Psoas muscle (tissue), 8 donors: ENCODE results near the gene DPP10. TPM values are rescaled to one million over a fixed set of nuclear protein-coding genes. Genes with fewer than 3 reads are reported as not detected.

Experiments used
- ATAC-seq, 4 donors: fragments of 200-7000 bp; cut with Tn5 transposase; one replicate each; pipeline ENCODE4 v1.9.1; 2020; ENCODE audit warnings: moderate library complexity in 3 of 4, mild to moderate bottlenecking in 2 of 4
- DNase-seq, 2 donors: peaks; one replicate each; pipeline ENCODE4 v3.0.0-alpha.2; 2020
- H3K27ac ChIP-seq: fragments of 200-600 bp; one replicate; pipeline ENCODE4 v1.8.0; 2022
- H3K27me3 ChIP-seq, 3 donors: fragments of 200-600 bp in 1 of 3; one replicate each; pipeline versions ENCODE4 v1.6.1 to v1.8.0; 2013 to 2022; ENCODE audit warnings: low read length in 2 of 3, mild to moderate bottlenecking in 2 of 3, moderate library complexity in 1 of 3; ENCODE audit not compliant: insufficient read depth in 3 of 3
- H3K36me3 ChIP-seq, 2 donors: fragments of 200-600 bp in 1 of 2; one replicate each; pipeline versions ENCODE4 v1.6.1 to v1.8.0; 2013 to 2022; ENCODE audit warnings: low read depth in 1 of 2, mild to moderate bottlenecking in 1 of 2, moderate library complexity in 1 of 2; ENCODE audit not compliant: insufficient read depth in 1 of 2
- H3K4me1 ChIP-seq: fragments of 200-600 bp; one replicate; pipeline ENCODE4 v1.8.0; 2022
- H3K4me3 ChIP-seq: fragments of 200-600 bp; one replicate; pipeline ENCODE4 v1.8.0; 2022; ENCODE audit warnings: mild to moderate bottlenecking
- H3K9me3 ChIP-seq: fragments of 200-600 bp; one replicate; pipeline ENCODE4 v1.8.0; 2022
- CTCF ChIP-seq: fragments of 200-600 bp; IDR thresholded peaks from one replicate; pipeline ENCODE4 v1.8.0; 2022; ENCODE audit warnings: antibody characterized with exemption
- WGBS, 3 donors: extraction: QIAGEN DNeasy Blood & Tissue Kit; methylation state at CpG; one replicate each; pipeline versions ENCODE4 v1.1.6 to v1.1.7; 2013; 5-methylcytosine and 5-hydroxymethylcytosine counted together
- intact Hi-C, 2 donors: fragments of 100-400 bp; cut with DNase I; formaldehyde crosslinking; loops; one replicate each; pipeline versions ENCODE4 v1.11.0 to v1.14.2; 2022
- polyA plus RNA-seq, 3 donors: library from polyadenylated mRNA; stranded (reverse); fragments of 200-250 nt; gene quantifications; one replicate each; pipeline ENCODE4 v1.2.3, GENCODE V29; 2013
- total RNA-seq, 4 donors: library from RNA; stranded (reverse); fragmentation: NEBNext Ultra II Directional in 2 of 4; extraction: Animal tissue kit (Norgen Biotek cat#: 25700) in 2 of 4; gene quantifications; one replicate each; pipeline versions ENCODE4 v1.2.1 to v1.2.4, GENCODE V29; 2021 to 2023
- donor health status: healthy with polysubstance abuse.
- donor health status: DM: no; HTN: no; CAD: no; lungs with moderate emphysema.
- donor health status: Bipolar disorder and iron deficiency.
- donor health status: healthy.
- donor health status: DM: yes; HTN: yes; CAD: no.
- donor health status: DM: no; HTN: no; CAD: no.
- donor health status: DM: no; HTN: no; CAD: no.
- donor health status: DM: yes; HTN: yes; CAD: no.

DPP10 gene
- total and polyA plus RNA-seq, 7 donors, result 0.01 to 0.11 TPM; not detected in 5

- WGBS, 3 donors, result 38 to 53% (median 48%) methylated on average over 3 of the region's 3 CpGs
- no peaks in the 10 kb centered on the region for H3K4me1 ChIP-seq
- DNase-seq (no peak), ATAC-seq (no peak)
- TF ChIP-seq CTCF, result no peak
- H3K27ac ChIP-seq, result no peak overlapping the region
- no peaks in the 10 kb centered on the region for H3K9me3 ChIP-seq
- H3K27me3 ChIP-seq, result no peaks in the 10 kb centered on the region
- H3K36me3 ChIP-seq, result no peaks in the 10 kb centered on the region
- intact Hi-C loops, result no loop called here
- no peak overlapping the region for H3K4me3 ChIP-seq
These were observed 766.2 kb downstream of the DPP10 start for GRCh38 chr2:115208493-115209164.

GRCh38 chr2:115214050-115214449 is 771.6 kb downstream of the DPP10 start:
- H3K4me3 ChIP-seq, result no peak overlapping the region
- no peak for ATAC-seq

GRCh38 chr2:115219296-115219695 is 776.9 kb downstream of the DPP10 start:
- 71 to 80% (median 77%) methylated on average over 2 of the region's 2 CpGs for WGBS, 3 donors

More at GRCh38 chr2:115214050-115214449, 771.6 kb downstream of the DPP10 start:
- H3K9me3 ChIP-seq, result no peaks in the 10 kb centered on the region
- no peak for TF ChIP-seq CTCF
- 27 to 31% (median 29%) methylated on average over 2 of the region's 2 CpGs for WGBS, 3 donors
- DNase-seq, result no peak
- no peaks in the 10 kb centered on the region for H3K4me1 ChIP-seq
- no peaks in the 10 kb centered on the region for H3K36me3 ChIP-seq
- intact Hi-C loops, result no loop called here
- H3K27me3 ChIP-seq, result no peaks in the 10 kb centered on the region
- no peak overlapping the region for H3K27ac ChIP-seq

GRCh38 chr2:115234186-115234585 is 791.7 kb downstream of the DPP10 start:
- Histone ChIP-seq H3K27me3 (no peaks in the 10 kb centered on the region), H3K27ac (no peak overlapping the region), H3K4me3 (no peak overlapping the region), H3K36me3 (no peaks in the 10 kb centered on the region), H3K4me1 (no peaks in the 10 kb centered on the region), H3K9me3 (no peaks in the 10 kb centered on the region)
- ATAC-seq (no peak), DNase-seq (no peak)
- WGBS, 3 donors, result 32 to 45% (median 45%) methylated on average over 4 of the region's 4 CpGs
- TF ChIP-seq CTCF, result no peak
- intact Hi-C loops, result no loop called here

More at GRCh38 chr2:115219296-115219695, 776.9 kb downstream of the DPP10 start:
- DNase-seq, result no peak
- H3K4me1 ChIP-seq, result no peaks in the 10 kb centered on the region
- intact Hi-C loops, result no loop called here
- H3K4me3 ChIP-seq, result no peak overlapping the region
- H3K9me3 ChIP-seq, result no peaks in the 10 kb centered on the region
- H3K36me3 ChIP-seq, result no peaks in the 10 kb centered on the region
- TF ChIP-seq CTCF, result no peak
- ATAC-seq, result no peak
- no peaks in the 10 kb centered on the region for H3K27me3 ChIP-seq
- H3K27ac ChIP-seq, result no peak overlapping the region

GRCh38 chr2:115234737-115235136 is 792.3 kb downstream of the DPP10 start:
- Histone ChIP-seq H3K4me3 (no peak overlapping the region), H3K4me1 (no peaks in the 10 kb centered on the region), H3K36me3 (no peaks in the 10 kb centered on the region), H3K9me3 (no peaks in the 10 kb centered on the region), H3K27me3 (no peaks in the 10 kb centered on the region), H3K27ac (no peak overlapping the region)
- DNase-seq, result no peak
- 37 to 52% (median 40%) methylated on average over 4 of the region's 4 CpGs for WGBS, 3 donors
- no peak for ATAC-seq
- no peak for TF ChIP-seq CTCF
- intact Hi-C loops, result no loop called here
